Measurements from ENCODE around the gene PAAF1.

Gene PAAF1

DNA sequence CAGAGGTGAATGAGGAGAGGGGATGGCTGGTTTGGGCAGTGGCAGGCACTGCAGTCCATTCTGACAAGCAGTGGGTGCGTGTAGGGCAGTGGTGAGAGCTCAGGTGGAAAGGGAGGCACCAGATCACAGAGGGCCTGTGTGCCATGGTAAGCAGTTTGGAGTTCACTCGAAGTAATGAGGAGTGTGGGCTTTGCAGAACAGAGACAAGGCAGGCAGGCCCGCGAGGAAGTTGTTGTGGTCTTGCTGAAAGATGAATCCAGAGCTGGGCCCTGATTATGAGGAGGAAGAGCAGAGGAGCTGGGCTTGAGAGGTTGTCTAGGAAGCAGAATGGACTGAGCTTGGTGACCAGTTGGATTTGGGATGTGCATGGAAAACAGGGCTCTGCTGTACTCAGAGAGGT is 72.4 kb downstream of the PAAF1 start:
- DNase-seq = no peak

DNA sequence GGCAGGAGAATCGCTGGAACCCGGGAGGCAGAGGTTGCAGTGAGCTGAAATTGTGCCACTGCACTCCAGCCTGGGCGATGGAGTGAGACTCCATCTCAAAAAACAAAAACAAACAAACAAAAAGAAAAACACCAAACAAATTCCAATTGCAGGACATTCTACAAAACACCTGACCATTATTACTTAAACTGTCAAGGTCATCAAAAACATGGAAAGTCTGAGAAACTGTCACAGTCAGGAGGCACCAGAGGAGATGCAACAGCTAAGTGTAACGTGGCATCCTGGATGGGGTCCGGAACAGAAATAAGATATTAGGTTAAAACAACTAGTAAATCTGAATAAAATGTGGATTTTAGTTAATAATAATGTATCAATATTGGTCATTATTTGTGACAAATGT is 73.1 kb downstream of the PAAF1 start:
- no peak for DNase-seq

DNA sequence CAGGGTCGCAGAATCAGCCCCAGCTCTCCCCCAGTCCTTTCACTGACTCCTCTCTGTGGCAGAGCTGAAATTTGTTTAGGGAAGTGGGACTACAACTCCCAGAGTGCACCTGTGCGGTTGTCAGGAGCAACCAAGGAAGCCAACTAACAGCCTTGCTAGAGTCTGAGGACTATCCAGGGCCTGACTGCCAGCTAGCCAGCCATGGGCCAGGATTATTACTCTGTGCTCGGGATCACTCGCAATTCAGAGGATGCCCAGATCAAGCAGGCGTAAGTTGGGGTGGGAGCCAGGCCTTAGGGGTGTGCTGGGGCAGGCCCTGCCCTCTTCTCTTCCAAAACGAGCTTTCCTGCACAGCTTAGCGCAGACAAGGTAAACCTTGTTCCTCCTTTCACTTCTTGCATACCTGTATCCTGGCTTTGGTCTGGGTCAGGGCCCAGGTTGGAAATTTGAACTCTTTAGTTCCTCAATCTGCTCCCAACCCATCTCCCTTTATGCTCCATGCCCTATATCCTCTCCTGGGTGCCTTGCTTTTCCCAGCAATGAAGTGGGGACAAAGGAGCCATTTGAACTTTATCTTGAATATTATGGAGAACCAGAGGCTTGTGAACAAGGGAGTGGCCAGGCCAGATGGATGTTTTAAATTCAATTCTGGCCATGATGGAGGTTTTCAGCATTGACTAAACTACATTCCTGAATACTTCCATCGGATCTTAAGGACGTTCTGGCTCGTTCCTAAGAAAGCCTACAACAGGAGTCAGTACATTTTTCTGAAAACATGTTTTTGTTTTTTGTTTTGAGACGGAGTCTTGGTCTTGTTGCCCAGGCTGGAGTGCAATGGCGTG is 74.3 kb downstream of the PAAF1 start, which contains the start of gene DNAJB13:
Gene DNAJB13, plus strand, starts transcription at position 158 of the 842 bp plus-strand sequence. Its CDS starts 44 bp downstream, at position 202.
- no peak for DNase-seq

DNA sequence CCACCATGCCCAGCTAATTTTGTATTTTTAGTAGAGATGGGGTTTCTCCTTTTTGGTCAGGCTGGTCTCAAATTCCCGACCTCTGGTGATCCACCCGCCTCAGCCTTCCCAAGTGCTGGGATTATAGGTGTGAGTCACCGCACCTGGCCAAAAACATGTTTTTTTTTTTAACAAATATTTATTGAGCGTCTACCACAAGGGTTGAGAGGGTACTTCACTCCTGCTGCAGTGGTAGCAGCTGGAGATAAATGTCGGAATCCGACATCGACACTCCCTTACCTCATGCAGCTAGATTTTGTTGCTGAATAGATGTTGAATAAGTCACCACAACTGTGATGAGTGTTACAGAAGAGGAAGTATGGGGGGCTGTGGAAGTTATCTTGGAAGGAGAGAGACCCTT is 75.0 kb downstream of the PAAF1 start:
- DNase-seq = no peak

DNA sequence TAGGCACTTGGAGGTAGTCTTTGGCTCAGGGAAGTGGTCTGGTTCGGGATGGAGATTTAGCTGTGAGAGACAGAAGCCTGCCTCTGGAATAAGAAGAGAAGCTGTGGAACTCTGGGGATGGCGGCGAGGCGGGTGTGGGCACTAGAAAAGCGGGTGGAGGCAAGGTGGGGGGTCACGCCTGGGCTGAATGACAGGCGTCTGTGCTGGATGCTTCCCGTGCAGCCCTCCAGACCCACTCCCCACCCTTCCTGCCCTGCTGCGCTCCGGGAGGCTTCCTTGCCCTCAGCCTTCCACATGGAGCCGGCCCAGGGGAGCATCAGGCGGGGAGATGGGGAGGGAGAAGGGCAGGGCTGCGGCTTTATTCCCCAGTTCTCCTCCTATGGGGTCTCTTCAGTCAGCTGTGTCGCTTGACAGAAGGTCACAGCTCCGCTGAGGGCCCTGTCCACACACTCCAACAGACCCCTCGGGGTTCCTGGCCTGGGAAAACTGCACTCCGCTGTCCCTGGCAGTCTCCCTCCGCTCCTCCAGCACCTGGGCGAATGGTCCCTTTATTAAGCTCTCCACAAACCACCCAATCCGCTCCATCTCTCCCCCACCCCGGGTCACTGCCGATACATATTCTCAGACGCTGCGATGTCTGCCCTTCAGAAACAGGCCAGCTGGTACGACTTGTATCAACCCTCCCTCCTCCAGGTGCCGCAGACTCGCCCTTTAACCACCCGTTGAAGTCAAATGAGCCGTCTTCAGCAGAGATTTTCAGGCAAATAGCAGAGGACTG is 80.3 kb downstream of the PAAF1 start:
- DNase-seq = no peak

DNA sequence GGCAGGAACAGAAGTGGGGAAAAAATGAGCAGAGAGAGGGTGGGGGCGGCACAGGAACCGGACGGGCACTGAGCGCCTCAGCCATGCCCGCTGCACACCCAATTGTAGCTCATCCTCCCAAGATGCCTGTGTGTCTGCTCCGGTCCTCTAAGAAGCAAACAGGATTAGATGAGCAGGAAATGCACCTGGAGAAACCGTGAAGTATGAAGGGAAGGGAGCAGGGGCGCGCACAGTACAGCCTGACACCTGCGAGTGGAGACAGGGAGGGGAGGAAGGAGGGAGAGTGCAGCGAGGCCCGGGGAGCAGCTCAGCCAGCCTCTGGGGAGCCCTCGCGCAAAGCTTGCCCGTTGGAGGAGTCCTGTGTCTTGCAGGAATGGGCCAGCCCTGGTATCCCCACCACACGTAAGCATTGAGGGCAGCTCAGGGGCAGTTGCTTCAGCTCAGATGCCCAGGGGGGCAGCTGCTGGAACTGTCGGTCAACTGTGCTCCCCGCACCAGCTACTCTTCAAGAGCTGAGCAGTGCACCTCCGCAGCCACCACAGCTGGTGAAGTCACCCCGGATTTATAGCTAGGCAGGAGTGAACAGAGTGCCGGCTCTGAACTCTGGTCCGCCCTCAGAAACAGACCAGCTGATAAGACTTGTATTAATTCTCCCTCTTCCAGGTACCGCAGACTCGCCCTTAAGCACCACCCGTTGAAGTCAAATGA is 81.0 kb downstream of the PAAF1 start:
- DNase-seq = no peak

DNA sequence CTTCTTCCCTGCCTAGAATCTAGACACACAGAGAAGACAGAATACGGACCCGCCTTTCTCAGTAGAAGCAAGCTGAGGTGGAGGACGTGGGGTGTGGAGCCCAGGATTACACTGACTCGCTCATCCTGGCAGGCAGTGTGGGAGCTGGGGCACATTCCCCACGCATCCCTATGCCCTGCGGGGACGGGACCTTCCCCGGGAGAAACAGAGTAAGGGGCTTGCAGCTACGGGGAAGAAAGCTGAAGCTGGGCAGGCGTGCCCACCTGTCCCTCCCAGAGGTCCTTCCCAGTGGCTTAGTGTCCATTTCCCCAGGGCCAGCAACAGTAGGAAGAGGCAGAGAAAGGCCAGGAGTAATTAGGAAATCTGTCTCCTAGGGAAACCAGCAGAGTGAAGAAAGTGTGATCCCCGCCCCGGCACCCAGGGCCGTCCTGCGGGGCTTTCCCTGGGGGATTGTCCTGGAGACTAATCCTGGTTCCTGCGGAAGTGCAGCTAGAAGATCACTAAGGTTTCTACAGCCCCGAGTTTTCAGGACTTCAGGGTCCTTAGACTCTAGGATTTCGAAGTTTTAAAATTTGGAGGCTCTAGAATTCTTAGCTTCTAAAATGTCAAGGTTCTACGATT is 81.8 kb downstream of the PAAF1 start:
- DNase-seq = no peak

DNA sequence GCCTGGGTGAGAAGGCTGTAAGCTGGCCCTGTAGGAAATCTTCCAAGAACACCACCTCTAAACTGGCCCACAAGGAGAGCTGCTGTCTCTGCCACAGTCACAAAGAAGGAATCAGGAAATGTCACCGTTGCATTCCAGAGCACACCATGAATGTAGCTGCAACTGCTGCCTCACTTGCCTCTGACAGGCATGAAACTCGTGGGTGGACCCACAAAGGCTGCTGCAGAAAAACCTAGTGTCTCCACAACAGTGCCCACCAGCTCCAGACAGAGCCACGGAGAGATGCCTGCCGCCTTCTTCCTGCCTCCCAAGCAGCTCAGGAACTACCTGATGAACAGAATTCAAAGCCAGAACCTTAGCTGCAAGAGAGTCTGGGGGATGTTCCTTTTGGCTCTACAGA is 84.5 kb downstream of the PAAF1 start:
- no peak for DNase-seq

DNA sequence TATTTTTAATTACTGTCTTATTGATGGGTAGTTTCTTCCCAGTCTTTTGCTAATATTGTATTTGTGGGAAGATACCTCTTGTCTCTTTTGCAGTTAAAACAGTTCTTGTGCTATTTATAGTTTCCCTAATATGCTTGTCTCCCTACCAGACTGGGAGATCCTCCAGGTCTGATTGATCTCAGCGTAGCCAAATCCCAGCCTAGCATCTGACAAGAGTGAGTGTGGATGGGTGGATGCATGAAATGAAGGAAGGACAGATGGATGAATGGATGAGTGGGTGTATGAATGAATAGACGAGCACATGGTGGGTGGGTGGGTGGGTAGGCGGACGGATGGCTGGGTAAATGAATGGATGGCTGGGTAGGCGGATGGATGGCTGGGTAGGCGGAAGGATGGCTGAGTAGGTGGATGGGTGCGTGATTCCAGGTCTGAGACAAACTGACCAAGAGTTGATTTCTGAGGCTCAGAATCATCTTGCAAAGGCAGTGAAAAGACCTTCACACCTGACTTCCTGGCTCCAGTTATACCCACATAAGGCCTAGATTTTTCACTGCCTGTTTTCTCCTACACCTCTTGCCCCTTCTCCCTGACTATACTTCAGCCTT is 85.4 kb downstream of the PAAF1 start:
- DNase-seq = no peak

DNA sequence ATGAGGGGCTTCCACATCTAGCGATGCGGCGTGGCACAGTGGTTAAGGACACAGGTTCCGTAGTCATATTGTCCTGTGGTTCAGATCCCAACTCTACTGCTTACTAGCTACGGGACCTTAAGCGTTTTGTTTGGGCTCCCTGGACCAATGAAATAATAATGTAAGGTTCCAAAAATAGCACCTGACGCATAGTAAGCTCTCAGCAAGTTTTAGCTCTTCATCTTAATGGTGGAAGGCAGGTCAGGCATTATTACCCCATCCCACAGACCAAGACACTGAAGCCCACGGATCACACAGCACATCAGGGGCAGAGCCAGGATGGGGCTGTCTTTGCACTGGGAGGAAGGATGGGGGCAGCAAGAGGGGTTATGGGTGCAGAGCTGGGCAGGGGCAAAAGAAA is 87.1 kb downstream of the PAAF1 start:
- no peak for DNase-seq

DNA sequence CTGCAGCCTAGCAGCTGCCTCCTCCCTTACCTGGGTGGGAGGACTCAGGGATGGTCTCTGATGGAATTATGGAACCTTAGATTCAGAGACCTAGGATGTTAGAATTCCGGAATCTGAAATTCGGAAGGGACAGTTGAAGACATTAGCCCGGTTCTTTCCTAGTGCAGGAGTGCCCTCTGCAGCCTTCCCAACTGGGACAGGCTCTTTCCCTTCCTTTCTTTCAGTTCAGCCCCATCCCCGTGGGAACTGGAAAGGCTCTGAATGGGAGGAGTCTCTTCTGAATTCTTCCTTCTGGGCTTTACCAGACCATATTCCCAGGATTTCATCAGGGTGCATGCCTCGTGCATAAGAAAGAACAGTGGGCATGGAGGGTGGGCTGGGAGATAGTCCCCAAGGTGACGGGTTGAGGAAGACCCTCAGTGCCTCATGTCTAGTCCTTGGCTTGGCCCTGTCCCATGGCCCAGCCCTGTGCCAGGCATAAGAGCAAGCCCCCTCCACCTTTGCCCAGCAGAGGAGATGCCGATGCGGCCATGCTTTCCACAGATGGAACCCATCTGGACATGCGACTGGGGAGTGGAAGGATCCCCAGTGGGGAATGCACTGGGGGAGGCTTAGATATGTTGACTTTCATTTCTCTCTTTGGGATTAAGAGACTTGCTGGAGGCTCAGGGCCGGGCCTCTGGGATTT is 88.4 kb downstream of the PAAF1 start:
- DNase-seq = no peak

DNA sequence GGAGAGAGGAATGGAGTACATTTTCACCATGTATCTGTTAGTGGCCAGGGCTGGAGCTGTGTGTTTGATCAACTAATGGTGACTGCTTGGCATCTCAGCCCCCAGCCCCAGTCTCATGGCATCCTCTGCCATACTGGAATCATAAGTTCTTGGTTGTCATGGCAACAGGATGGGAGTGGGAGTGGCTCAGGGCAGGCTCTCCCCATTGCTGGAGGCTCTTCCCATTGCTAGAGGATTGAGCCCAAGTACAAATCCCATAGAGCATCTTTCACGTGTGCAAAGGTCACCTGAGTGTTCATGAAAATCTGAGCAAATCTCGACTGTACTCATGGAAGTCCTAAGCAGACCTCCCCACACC is 88.9 kb downstream of the PAAF1 start:
- no peak for DNase-seq

DNA sequence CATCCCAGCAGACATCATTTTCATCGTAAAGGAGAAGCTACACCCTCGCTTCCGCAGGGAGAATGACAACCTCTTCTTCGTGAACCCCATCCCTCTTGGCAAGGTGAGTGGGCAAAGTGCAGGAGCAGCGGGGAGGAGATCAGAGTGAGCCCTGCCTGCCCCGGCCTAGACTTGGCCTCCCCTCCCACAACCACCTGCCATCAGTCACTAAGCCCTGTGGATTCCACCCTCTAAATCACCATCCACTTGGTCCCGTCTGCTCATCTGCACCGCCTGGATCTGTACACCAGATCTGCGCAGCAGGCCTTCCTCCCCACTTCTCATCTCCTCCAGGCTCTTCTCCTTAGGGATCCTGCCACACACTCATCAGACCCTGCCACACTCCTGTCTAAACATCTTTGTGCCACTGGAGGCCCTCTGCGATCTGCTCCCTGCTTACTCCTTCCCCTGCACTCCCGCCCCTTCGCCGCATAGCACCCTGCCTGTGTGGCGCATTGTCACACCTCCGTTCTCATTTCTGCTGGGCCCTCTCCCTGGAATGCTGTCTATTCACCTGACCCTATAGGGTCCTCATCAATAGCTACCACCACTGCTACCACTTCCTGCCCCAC is 91.7 kb downstream of the PAAF1 start:
- no peak for DNase-seq

DNA sequence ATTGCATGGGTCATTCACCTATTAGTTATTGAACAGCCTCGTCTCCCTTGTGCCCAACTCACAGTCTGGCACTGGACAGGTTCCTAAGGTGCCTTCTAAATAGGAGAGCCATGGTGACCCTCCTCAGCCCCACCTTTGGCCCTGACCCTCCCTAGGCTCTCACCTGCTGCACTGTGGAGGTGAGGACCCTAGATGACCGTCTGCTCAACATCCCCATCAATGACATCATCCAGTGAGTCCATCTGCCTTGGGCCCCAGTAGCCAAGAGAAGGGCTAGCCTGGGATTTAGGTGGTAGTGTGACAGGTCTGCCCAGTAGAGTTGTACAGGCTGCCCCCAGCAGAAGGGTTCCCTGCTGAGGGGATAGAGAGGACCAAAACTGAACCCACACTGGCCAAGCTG is 92.3 kb downstream of the PAAF1 start:
- DNase-seq = no peak

DNA sequence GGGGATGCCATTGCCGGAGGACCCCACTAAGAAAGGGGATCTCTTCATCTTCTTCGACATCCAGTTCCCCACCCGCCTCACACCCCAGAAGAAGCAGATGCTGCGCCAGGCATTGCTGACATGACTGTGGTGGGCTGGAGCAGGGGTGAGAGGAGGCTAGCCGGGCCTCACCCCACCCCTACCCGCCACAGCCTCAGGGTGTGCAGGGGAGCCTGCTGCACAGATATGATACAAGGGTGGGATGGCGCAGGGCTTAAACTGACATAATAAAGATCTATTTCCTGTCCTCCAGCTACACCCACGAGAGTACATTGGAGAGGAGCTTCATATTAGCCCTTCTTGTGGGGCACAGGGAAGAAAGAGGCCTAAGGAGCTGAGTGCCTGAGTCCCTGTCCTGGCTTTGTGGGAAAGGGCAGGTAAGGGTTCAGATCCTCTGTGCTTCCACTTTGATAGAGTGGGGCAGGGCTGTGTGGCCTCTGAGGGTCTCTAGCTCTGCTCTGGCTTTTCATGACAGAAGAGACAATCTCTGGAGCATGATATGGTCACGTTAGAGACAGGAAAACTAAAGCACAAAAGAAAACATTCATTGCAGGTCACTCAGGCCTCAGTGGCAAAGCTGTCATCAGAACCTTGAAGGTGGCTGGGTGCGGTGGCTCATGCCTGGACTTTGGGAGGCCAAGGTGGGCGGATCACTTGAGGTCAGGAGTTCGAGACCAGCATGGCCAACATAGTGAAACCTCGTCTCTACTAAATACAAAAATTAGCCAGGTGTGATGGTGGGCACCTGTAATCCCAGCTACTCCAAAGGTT is 93.4 kb downstream of the PAAF1 start:
- DNase-seq = no peak

DNA sequence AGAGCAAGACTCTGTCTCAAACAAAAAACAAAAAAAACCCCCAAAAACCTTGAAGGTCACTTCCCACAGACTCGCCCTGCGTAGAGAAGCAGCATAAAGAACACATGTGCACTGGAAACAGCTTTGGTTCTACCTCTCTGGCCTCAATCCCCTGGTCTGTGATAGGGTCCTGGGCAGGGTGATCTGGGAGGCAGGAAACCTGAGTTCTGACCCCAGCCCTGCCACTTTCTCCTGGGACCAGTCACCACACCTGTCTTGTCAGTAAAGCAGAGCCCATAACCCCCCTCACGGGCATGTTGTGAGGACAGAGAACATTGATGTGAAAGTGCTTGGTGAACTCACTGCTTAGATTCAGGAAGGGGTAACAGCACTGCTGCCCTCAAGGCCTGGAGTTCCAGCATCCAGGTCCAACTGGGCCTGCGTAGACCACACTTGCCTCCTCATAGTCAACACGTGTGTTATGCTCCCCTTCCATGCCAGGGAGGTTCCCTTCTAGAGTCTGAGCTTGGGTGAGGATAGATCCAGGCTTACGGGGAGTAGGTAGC is 94.4 kb downstream of the PAAF1 start:
- DNase-seq = no peak

DNA sequence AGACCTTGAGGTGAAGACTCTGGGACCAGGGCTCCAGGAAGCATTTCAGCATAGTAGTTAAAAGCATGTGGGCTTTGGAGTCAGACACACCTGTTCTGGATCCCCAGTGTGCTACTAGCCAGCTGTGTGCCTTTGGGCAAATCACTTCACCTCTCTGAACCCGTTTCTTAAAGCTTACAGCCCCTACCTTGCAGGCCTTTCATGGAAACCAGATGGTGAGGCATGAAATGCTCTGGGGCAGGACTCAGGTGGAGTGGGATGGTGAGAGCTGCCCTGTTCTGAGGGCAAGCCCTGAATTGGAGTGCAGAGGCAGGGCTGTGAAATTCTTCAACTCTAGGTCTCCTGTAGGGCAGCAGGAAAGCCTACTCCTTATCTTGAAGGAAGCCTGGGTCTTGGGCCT is 95.4 kb downstream of the PAAF1 start:
- DNase-seq = no peak

DNA sequence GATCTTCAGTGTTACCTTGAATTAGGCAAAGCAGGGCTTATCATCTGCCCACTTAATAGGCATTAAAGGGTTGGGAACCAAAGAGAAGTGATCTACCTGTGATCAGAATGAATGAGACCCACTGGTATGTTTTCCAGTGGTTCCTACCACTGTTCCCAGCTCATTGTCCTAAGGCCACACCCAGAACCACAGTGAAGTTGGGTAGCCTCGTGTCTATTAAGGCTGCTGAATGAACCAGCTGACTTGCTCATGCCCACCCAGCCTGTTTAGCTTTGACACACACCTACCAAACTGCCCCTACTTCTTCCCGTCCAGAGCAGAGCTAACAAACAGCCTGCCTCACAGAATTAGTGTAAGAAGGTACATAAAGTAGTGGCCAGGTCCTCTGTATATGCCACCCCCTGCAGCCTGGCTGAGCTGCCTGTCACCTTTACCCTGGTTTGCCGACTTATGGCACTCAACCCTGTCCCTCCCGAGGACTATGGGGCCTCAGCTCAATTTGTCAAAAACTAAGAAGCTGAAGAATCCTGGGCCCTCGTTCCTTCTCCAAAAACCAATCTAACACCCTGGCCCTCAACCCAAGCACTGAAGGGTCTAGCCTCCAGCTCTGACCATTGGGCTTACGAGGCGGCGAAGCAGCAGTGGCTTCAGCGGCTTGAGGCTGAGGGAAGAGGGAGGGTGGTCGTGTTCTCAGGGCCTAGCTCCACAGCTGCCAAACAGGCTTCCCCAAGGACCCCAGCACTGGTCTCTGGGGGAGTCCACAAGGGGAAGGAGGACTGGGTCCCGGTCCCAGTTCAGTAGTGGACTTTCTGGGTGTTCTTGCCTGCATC is 96.0 kb downstream of the PAAF1 start:
- no peak for DNase-seq

All from cerebellar nuclear complex (tissue), 1 donor.